Stimulated activated CD8-positive, alpha-beta memory T cell treated with anti-CD3 and anti-CD28 coated beads, Interleukin-4, amount 100 ng/mL, for 1 hour (primary cell): ENCODE results near the gene EBF3.

Source experiments
- DNase-seq, 2 donors: peaks; one replicate each; pipeline ENCODE4 v3.0.0-alpha.2; 2020; ENCODE audit warnings: low read depth in 2 of 2, low spot score in 1 of 2

The EBF3 gene

DNA sequence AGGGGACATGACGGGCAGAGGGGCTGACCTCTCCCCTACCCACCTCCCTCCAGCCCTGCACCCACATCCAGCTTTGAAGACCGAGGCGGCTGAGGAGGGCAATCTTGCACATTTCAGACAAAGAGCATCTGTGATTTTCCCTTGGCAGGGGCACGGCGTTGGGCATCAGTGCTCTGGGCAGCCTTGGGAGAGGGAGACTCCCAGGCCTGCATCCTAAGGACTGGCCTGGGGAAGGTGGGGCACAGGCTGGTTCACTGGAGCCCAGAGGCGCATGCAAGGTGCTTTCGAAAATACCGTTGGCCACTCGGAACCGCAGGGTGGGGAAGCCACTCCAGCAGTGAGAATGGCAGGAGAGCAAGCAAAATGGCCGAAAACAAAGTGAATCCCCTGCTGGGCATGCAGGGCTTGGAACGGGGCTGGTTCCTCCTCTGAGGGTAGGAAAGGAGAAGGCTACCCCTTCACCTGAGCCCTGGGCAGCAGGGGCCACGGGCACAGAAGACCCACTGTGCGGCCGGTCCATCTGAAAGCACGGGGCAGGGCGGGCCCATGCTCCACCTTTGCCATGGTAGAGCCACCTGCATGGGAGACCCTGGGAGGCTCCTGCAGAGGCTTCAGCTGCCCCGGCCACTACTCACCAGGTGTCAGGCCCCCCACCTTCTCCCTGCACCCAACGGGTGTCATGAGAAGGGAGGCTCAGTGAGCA, 49.8 kb downstream of the EBF3 start:
- no peak for DNase-seq

DNA sequence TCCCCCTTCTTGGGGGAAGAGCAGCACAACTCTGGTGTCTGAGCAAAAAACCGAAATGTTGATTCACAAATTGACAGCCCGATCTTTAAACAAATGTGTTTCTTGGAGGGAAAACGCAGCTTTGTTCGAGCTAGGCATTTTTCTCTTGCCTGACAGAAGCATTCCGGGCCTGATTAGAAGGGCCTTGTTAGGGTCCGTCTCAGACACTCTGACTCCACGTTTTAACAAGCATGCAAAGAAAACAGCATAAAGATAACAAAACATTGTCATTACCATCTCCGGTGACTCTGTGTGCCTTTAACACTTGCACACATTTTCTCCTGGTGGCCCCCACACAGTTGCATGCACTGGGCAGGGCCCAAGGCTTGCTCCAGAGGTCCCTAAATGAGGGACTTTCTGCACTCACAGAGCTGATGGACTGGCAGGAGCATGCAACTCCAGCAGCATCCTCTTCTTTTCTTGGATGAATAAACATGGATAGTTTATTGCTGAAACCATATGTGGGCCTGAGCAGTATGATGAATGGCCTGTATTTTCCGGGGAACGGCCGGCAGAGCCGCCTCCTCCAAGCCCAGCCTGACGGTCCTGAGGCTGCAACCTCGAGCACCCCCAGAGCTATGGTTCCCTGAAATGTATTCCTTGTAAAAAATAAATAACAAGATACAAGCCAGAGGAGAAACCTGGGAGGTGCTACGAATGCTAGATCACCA, 50.9 kb downstream of the EBF3 start:
- no peak for DNase-seq

DNA sequence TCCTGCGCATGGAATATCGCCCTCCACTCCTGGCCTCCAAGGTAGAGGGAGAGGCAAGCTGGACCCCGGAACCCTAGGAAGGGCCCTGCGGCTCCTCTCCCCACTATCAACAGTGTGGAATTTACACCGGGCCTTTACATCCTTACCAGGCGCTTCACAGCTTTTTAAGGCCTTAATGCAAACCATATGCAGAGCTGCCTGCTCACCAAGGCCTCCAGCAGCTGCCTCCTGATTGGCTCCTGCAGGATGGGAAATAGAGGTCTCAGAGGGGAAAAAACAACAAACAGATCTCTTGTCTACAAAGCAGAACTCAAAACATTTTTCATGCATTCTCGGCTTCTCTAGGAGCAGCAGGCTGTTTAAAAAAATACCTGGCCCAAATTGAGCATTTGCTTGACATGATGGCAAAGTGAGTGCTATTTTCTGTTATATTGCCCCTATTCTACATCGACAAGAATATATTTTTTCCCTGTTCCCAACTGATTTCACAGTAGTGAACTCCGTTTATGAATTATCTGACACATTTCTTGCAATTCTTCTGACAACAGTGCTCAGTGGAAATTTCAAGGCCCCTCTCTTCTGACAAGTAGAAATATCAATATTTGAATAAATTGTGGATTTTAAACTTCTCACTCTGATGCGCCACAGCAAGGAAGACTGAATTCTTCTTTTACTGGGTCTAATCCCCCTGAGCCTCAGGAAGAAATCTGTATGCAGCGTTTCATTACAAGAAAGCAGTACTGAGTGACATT, 51.7 kb downstream of the EBF3 start:
- DNase-seq = no peak

DNA sequence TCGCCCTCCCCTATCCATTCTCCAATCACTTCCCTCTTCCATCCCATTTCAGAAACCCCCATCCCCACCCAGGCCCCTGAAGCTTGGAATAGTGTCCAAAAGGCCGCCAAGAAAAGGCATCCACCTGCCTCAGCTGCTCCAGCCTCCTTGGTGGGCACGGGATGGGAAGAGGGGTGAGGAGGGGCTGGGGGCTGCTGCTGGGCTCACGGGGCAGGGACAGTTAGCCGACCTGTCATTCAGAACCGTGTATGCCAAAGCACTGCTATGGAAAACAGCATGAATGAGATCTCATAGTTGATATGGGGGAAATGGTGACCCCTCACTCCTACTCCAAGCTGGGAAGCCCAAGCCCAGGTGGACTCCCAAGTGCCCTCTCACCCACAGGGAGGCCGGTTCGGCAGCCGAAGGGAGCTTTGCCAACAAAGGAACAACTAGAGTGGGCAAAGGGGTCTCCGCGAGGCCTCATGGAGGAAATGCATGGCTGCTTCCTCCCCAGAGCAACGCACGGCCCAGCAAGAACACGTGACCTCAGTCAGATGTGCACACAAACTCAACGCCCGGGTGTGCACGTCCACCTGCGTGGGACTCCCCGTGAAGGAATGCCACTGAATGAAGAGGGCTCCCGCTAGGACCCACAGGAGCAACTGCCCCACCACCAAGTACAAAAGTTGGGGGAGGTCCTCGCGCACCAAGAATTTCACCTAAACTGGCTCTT, 52.5 kb downstream of the EBF3 start:
- DNase-seq = no peak

- no peak for DNase-seq
Measured at GRCh38 chr10:129910861-129911260, 53.2 kb downstream of the EBF3 start.

DNA sequence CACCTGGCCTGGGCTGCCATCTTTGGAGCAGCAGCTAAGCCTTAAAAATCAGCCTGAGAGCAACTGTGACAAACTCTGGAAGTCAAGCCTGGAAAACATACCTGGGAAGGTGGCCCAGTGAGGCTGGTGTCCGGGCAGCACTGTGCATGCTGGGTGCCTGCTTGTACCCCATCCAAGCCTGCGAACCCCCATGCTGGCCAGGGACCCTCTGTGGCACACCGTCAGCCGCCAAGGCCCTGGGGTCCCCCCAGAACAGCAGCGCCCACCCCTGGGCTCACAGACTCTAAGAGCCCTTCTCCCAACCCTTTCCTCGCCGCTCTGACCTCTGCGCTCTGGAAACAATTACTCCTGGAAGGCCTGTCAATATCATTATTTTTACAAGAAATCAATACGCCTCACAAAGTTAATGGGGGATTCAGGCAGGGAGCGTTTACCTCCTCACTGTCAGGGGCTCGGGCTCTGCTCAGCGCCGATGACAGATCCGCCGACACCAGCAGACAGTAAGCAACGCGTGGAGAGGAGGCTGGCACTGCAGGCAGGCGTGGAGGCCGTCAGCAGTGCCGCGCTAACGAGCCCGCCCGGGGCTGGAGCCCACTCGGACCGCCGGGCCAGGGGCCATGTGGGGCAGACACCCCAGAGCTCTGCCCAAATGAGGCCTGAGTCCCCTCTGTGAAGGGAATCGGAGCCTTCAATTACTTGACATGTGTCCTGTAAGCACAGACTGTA, 54.4 kb downstream of the EBF3 start:
- no peak for DNase-seq

DNA sequence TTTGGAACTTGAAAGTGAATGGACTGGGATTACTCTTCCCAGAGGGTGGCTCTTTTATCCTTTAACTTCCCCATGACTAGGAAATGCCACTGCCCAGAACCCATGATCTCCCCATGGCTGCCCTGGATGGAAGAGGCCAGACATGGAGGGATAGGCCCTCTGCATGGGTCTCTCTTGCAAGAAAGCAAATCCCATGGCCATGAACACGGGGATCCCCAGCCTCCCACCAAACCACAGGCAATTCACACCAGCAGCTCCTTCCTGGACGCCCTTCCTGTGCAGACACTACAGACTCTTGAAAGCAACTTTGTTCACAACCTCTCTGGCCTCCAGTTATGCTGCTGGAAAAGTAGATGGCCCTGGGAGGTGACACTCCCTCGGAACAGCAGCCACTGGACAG, 55.0 kb downstream of the EBF3 start:
- no peak for DNase-seq

DNA sequence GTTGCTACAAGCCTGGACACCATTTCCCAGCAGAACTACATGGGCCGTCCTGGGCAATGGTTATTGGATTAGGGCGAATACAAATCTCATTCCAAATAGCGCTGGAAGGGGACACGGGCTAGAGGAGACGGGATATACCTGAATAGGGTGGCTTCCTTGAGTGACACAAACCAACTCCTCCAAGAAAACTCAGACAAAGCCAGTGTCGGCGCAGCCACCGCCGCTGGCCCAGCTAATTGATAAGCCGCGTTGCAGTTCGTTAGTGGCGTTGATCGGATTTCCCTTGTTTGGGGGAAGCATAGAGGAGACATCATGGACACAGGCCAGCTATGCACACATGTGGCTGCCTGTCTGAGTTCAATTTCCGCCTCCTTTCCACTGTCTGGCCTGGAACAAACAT, 55.7 kb downstream of the EBF3 start:
- no peak for DNase-seq

DNA sequence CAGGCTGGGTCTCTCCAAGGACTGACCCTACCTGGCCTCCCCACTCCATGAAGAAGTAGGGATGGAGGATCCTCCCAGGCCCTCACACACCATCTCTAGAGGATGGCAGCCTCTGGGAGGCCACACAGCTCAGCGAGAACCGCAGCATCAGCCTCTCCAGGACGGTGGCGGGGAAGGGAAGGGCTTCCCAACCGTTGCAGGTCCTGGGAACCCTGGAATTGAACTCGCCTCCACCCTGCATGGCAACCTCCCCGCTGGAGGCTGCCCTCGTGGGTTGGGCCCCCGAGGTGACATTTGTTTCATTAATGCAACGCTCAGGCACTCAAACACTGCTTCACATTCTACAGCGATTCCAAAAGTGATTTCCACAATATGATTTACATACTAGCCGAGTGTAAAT, 58.5 kb downstream of the EBF3 start:
- DNase-seq = no peak

- no peak for DNase-seq
Measured at GRCh38 chr10:129904323-129904722, 59.8 kb downstream of the EBF3 start.

DNA sequence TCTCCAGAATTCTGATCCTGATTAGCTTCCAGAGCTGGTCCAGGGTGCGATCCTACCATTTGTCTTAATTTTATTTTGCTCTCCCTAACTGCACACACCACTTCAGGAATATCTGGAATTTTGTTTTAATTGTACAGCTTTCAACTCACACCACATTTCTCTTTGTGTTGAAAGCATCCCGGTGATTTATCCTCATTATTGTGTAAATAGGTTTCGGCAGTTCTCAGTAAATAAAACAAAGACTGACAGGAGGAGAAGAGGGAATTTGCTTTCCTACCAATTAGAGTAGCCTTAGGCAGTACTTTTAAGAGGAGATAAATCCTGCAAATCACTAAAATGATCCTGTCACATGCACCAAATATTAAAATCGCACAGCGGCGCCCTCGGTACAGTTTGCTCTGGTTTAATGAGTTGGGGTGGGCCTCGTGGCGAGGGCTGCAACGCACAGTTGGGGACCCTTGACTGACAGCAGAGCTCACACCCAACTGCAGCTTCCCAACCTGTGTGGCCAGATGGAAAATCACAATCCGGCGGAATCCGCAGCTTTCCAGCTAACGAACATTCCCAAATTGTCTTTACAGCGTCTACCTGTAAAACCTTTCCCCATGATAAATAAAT, 62.6 kb downstream of the EBF3 start:
- DNase-seq = no peak

- no peak for DNase-seq
Measured at GRCh38 chr10:129900825-129901224, 63.2 kb downstream of the EBF3 start.

DNA sequence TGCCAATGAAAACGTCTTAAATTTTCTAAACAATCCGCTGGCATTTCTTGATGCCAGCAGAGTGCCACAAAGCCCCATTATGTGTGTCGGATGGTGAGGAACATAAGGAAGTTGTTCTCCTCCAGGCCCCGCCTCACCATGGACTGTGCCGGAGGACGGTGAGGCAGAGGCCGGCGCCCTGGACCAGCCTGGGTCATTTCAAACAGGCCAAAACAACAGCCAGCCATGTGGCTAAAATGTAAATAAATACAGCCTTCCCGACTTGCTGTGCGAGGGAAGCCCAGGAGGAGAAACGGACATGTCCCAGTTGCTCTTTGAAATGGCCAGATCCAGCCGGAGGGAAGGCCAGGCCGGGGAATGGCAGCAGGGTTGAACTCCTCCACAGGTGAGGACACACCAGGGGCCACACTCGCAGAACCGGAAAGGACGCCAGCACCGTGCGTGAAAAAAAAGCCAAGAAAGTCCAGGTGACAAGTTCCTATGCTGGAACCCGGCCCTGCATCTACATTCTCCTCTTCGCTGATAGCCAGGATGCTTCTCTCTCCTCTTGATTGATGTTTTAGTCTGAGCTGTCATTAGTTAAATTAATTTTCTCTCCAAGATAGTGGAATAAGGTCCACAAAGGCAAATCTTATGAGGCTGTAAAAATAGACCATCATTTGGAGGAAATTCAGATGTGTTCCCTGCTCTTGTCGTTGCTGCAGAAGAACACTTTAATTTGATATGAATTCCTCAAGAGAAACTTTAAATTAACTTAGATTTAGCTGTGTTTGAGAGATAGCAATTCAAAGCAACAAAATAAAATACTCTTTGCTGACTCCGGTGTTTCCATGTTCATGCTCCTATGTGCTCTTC, 64.6 kb downstream of the EBF3 start:
- DNase-seq = no peak

GRCh38 chr10:129898706-129899268, 65.3 kb downstream of the EBF3 start:
- no peak for DNase-seq

- no peak for DNase-seq
Measured at GRCh38 chr10:129897871-129898626, 66.0 kb downstream of the EBF3 start.

- DNase-seq = no peak
Measured at GRCh38 chr10:129896860-129897200, 67.2 kb downstream of the EBF3 start.

- no peak for DNase-seq
Measured at GRCh38 chr10:129896136-129896859, 67.8 kb downstream of the EBF3 start.

- DNase-seq = no peak
Measured at GRCh38 chr10:129895811-129896135, 68.3 kb downstream of the EBF3 start.
